H7 (cell line): Measurements from ENCODE around the gene SORCS2. TPM values are rescaled to one million over a fixed set of nuclear protein-coding genes. Genes with fewer than 3 reads are reported as not detected.

Experiments used
- DNase-seq: peaks from one replicate; pipeline ENCODE4 v3.0.0; 2012
- H3K27me3 ChIP-seq: 2 replicates; pipeline ENCODE4 v1.6.0; 2011; ENCODE audit warnings: mild to moderate bottlenecking, low read length; ENCODE audit not compliant: control insufficient read depth, insufficient read depth
- H3K36me3 ChIP-seq: replicated peaks from 2 replicates; pipeline ENCODE4 v1.5.1; 2011; ENCODE audit warnings: low read length; ENCODE audit not compliant: control insufficient read depth, insufficient read depth
- H3K4me3 ChIP-seq: 2 replicates; pipeline ENCODE4 v1.5.1; 2011; ENCODE audit warnings: low read depth, mild to moderate bottlenecking, control low read depth, low read length, moderate library complexity; ENCODE audit not compliant: insufficient read depth
- total RNA-seq: library from RNA; depleted of rRNA; stranded (reverse); fragments of >200 nt; shearing (Covaris generic); gene quantifications from 2 replicates; pipeline ENCODE4 v1.2.3, GENCODE V29; 2014

The SORCS2 gene
- total RNA-seq, 1 experiment from 2014 or later = 2.0 TPM

DNA sequence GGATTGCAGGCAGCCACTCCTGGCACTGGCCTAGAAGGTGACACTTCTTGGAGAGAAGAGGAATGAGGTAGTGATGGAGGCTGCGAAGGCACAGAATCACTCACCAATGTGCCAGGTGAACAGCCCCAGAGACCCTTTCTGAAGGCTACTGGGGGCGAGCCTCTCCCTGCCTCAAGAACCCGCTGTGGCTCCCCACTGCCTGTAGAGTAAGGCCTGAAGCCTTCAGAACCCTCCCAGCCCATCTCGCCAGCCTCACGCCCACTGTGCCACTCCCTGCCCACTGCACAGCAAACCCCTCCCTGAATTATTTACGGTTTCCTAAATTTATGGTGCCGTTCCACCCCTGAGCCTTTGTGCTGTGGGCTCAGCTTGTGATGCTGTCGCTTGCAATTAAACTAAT, 24.2 kb upstream of the SORCS2 start:
- no peaks in the 10 kb centered on the region for H3K27me3 ChIP-seq
- peak; percentile 6 for DNase-seq
- H3K4me3 ChIP-seq = no peak overlapping the region
- H3K36me3 ChIP-seq = no peaks in the 10 kb centered on the region

DNA sequence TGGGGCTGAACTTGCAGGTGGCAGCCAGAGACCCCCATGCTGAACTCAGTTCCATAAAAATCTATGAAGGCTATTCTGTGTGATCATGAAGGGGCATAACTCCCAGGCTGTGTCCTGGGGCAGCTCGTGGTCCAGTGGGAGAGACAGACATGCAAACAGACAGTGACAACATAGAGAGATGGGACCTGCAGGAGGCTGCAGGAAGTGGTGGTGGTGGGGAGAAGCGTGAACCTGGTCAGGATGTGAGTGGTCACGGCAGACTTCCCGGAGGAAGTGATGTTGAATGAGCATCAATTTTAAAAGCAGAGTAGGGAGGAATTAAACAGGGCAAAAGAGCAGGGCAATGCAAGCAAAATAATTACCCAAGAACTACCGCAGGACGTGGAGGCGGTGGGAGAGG, 23.2 kb upstream of the SORCS2 start:
- H3K36me3 ChIP-seq = no peaks in the 10 kb centered on the region
- H3K27me3 ChIP-seq = no peaks in the 10 kb centered on the region
- DNase-seq = peak; percentile 10
- H3K4me3 ChIP-seq = no peak overlapping the region

DNA sequence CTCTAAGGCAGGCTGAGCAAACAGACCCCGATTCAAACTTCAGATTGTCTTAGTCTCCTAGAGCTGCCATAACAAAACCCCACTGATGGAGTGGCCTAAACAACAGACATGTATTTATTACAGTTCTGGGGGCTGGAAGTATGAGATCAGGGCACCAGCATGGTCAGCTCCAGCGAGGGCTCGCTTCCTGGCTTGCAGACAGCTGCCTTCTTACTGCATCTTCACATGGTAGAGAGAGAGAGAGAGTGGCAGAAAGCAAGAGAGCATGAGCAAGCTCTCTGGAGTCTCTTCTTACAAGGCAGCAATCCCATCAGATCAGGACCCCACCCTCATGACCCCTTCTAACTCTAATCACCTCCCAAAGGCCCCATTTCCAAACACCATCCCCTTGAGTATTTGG, 22.3 kb upstream of the SORCS2 start:
- Histone ChIP-seq H3K36me3 (no peaks in the 10 kb centered on the region), H3K27me3 (no peaks in the 10 kb centered on the region), H3K4me3 (no peak overlapping the region)
- no peak for DNase-seq

DNA sequence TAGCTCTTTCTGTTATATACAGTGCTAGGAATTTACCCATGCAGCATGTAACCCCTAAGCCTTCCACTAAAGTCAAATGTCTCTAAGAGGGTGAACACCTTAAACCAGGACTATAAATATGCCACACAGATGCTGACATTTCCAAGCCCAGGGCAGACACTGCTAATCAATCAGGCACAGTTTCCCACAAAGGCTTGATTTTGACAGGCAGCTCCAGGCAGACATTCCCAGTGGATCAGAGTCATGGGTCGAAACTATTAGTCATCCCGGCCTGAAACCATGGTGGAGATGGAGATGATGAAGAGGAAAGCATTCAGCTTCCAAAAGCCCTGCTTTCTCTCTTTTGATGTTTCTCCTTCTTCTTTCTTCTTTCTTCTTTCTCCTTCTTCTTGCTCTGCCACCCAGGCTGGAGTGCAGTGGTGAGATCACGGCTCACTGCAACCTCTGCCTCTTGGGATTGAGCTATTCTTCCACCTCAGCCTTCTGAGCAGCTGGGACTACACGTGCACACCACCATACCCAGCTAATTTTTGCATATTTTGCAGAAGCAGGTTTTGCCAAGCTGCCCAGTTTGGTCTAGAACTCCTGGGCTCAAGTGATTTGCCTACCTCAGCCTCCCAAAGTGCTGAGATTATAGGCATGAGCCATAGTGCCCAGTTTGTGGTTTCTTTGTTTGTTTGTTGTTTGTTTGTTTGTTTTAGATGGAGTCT, 21.0 kb upstream of the SORCS2 start:
- Histone ChIP-seq H3K4me3 (no peak overlapping the region), H3K27me3 (no peaks in the 10 kb centered on the region), H3K36me3 (no peaks in the 10 kb centered on the region)
- DNase-seq = peak; percentile 11

DNA sequence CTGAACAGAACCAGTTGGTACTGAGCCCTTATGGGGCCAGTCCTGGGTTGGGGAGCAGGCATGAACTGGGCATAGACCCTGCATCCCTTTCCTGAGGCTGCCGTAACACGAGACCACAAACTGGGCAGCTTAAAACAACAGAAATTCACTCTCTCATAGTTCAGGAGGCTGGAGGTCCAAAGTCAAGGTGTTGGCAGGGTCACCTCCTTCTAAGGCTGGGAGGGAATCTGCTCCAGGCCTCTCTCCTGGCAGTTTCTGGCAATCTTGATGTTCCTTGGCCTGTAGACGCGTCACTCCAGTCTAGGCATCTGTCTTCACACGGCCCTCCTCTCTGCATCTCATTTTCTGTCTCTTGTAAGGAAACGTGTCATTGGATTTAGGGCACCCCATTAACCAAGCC, 19.8 kb upstream of the SORCS2 start:
- Histone ChIP-seq H3K27me3 (no peaks in the 10 kb centered on the region), H3K4me3 (no peak overlapping the region), H3K36me3 (no peaks in the 10 kb centered on the region)
- no peak for DNase-seq

DNA sequence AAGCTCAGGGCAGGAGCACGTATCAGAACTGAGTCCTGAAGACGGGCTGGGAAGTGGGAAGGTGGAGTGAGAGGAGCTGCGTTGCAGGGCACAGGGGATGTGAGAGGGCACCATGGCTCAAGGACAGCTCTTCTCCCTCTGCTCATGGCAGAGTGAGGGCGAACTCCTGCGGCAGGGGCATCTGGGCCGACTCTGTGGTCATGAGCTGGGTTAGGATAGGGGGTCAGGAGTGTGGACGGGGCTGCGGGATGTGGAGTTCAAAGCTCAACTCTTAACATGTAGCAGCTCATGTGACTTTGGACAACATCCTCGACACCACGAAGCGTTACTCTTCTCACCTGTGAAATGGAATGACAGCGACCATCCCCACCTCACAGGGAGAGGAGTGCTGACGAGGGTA, 19.4 kb upstream of the SORCS2 start:
- H3K27me3 ChIP-seq = no peaks in the 10 kb centered on the region
- peak; percentile 7 for DNase-seq
- H3K36me3 ChIP-seq = no peaks in the 10 kb centered on the region
- H3K4me3 ChIP-seq = no peak overlapping the region

DNA sequence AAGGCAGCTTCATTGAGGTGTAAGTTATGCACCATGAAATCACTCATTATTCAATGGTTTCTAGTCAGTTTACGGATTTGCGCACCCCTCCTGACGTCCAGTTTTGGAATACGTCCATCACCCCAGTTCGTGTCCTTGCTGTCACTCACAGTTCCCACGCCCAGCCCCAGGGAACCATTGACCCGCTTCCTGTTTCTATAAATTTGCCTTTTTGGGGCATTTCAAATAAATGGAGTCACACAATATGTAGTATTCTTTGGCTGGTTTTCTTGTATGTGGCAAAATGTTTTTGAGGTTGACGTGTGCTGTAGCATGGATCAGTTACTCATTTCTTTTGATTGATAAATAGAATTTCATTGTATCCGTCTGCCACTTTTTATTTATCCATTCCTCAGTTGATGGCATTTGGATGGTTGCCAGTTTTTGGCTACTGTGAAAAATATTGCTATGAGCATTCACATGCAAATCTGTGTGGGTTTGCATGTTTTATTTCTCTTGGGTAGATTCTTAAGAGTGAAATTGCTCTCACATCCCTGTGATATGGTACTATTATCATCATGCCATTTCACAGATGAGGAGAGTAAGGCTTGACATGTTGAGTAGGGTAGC, 18.4 kb upstream of the SORCS2 start:
- no peak overlapping the region for H3K4me3 ChIP-seq
- no peaks in the 10 kb centered on the region for H3K27me3 ChIP-seq
- DNase-seq = no peak
- H3K36me3 ChIP-seq = no peaks in the 10 kb centered on the region

DNA sequence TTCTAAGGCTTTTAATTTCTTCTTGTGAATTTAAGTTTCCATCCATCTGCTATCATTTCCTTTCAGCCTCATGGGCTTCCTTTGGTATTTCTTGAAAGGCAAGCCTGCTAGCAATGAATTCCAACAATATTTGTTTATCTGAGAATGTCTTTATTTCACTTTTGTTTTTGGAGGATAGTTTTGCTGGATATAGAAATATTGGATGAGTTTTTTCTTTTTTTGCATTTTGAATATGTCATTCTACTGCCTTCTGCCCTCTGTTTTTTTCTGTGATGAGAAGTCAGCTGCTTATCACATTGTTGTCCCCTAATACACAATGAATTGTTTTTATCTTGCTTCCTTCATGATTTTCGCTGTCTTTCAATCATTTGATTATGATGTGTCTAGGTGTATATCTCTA, 13.2 kb upstream of the SORCS2 start:
- Histone ChIP-seq H3K36me3 (no peaks in the 10 kb centered on the region), H3K4me3 (no peak overlapping the region), H3K27me3 (no peaks in the 10 kb centered on the region)
- no peak for DNase-seq

DNA sequence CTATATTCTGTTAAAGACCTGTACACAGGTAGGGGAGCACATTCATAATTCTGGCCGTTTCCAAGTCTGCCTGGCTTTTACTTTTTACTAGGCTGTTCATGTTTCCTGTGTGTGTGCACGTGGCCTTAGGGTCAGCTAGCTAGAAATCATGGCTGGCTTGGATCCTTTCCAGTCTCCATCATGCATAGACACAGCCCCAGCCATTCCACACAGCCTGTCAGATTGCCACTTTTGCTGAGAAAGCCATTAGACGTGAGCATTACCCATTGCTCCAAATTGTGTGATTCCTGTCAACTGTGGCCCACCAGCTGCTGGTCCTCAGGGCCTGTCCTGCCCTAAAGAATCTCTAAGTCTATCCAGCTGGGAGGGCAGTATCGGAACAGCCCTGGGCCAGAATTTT, 11.4 kb upstream of the SORCS2 start:
- Histone ChIP-seq H3K36me3 (no peaks in the 10 kb centered on the region), H3K27me3 (no peaks in the 10 kb centered on the region), H3K4me3 (no peak overlapping the region)
- DNase-seq = no peak

DNA sequence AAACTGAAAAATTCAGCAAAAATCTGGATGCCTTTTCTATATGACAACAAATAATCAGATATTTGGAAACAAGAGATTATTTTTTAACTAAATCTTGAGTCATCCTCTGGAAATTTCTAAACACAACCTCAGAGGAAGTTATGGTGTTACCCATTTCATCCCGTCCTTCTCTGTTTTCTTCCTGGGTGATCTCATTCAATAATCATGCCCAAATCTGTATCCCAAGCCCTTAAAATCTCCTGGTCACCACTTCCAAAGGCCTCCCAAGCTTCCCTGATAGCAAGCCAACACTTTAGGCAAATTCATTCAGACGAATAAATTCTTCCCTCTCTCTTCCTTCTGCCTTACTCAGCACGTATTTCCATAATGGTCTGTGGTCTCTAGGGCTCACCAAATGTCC, 9.7 kb upstream of the SORCS2 start:
- no peak overlapping the region for H3K4me3 ChIP-seq
- no peaks in the 10 kb centered on the region for H3K27me3 ChIP-seq
- no peak for DNase-seq
- H3K36me3 ChIP-seq = no peaks in the 10 kb centered on the region

DNA sequence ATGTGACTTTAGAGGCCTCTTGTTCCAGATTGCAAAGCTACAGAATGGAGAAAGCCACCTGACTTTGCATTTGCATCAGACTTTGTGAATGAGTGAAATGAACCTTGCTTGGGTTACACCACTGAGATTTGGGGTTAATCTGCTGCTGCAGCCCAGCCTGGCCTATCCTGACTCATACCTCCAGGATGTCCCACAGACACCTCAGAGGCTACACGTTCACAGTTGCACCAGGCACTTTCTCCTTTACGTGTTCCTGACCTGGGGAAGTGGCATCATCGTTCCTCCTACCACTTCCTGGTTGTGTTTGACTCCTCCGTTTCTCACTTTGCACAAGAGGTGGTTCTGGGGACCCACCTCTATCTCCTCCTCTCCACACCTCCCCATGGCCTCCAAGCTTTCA, 9.2 kb upstream of the SORCS2 start:
- no peak overlapping the region for H3K4me3 ChIP-seq
- no peak for DNase-seq
- H3K27me3 ChIP-seq = no peaks in the 10 kb centered on the region
- H3K36me3 ChIP-seq = no peaks in the 10 kb centered on the region

DNA sequence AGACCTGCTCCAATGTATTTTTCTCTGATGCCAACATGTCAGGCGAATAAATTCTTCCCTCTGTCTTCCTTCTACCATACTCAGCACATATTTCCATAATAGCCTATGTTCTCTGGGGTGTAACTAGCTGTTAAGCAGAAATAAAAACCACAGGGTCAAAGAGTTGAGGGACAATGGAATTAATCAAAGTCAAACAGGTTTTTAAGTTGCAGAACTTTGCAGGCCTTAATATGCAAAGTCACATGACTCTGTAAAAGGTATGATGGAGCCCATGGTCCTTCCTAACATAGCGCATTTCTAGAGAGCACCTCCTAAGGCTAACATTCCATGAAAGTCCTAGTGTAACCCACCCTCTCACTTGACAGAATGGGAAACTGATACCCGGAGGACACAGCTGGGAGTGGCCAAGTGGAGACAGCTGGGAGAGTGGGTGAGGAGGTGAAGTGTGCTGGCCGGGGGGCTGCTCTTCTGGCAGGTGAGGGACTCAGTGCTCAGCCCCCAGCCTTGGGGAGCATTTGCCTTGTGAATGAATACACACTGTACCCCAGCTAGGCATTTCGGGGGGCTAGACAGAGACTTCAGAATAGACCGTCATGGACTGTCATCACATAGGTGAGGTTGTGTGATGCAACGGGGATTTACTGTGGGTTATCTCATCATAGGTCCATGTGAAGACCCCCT, 8.4 kb upstream of the SORCS2 start:
- no peaks in the 10 kb centered on the region for H3K36me3 ChIP-seq
- peak; percentile 9 for DNase-seq
- H3K27me3 ChIP-seq = no peaks in the 10 kb centered on the region; the same call in 1 of the 2 replicates
- no peak overlapping the region for H3K4me3 ChIP-seq

DNA sequence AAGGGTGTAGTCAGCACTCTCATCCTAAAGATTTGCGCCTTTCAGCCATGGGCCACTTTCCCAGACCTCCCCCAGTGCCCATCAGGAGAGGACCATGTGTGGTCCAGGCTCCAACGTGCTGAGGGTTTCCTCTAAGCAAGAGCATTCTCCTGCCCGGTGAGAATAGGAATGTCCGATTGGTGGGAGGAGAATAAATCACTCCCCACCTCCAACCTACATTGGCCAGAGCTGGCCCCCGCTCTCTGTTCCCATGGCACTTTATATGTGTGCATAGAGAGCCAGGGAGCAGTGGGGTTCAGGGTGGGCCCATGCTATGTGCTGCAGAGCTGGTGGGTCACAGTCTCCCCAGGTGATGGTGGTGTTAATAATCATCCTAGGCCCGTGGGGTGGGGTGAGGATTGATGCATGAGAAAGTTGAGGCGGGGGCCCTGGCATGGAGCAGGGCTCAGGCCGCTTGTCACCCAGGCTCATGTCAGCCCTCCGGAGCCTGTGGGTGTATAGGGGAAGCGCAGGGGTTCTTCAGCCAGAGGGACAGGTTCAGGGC, 6.8 kb upstream of the SORCS2 start:
- Histone ChIP-seq H3K36me3 (no peaks in the 10 kb centered on the region), H3K27me3 (peaks cover 3% of the 10 kb centered on the region), H3K4me3 (no peak overlapping the region)
- DNase-seq = peak; percentile 26

DNA sequence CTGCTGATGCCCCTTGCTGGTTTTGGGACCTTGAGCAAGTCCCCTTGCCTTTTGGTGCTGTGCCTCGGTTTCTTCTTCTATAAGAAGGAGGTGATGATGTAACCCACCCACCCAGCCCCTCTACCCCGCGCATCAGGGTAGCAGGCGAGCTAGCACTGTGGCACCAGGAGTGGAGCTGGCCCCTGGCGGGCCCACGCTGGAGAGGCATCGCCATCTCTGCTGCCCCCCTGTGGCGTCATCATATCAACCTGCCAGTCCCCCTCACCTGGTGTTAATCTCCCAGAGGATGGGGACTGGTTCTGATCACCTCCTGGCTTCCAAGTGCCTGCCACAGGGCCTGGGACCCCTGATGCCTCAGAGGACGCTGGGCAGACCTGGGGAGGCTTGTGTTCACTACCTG, 6.3 kb upstream of the SORCS2 start:
- Histone ChIP-seq H3K4me3 (no peak overlapping the region), H3K36me3 (no peaks in the 10 kb centered on the region), H3K27me3 (peaks cover 3% of the 10 kb centered on the region)
- DNase-seq = peak; percentile 89
